CD8-positive, alpha-beta memory T cell (primary cell): ENCODE data around the gene PNISR. TPM values are rescaled to one million over a fixed set of nuclear protein-coding genes. Genes with fewer than 3 reads are reported as not detected.
A peak's percentile ranks its signal among the peaks of the same experiment; 100 is the strongest.

ENCODE experiments used
- CTCF ChIA-PET: fragments of 350-600 bp; sonication (Branson Sonifier 250); formaldehyde crosslinking; loops from one replicate; lab custom pipeline; 2021; ENCODE audit warnings: antibody characterized with exemption; lab: Charles Lee
- POLR2A ChIA-PET: fragments of 350-600 bp; sonication (Branson Sonifier 250); formaldehyde crosslinking; loops from one replicate; lab custom pipeline; 2021; ENCODE audit warnings: antibody characterized with exemption; lab: Charles Lee
- DNase-seq, 5 donors: peaks; one replicate each; pipeline versions ENCODE4 v3.0.0 to v3.0.0-alpha.2; 2020 to 2022; ENCODE audit warnings: mixed read lengths in 1 of 5
- H3K27ac ChIP-seq: one replicate; pipeline ENCODE4 v1.7.0; 2013; ENCODE audit warnings: low read depth, mild to moderate bottlenecking, low read length, moderate library complexity
- H3K27me3 ChIP-seq: 2 replicates; pipeline ENCODE4 v1.7.0; 2013; ENCODE audit warnings: low read length, mild to moderate bottlenecking; ENCODE audit not compliant: insufficient read depth, poor library complexity, severe bottlenecking
- H3K36me3 ChIP-seq: 2 replicates; pipeline ENCODE4 v1.7.0; 2013; ENCODE audit warnings: mild to moderate bottlenecking, low read length, moderate library complexity; ENCODE audit not compliant: insufficient read depth
- H3K4me1 ChIP-seq: 2 replicates; pipeline ENCODE4 v1.7.0; 2013; ENCODE audit warnings: mild to moderate bottlenecking, low read length, moderate library complexity; ENCODE audit not compliant: insufficient read depth
- H3K4me3 ChIP-seq: 2 replicates; pipeline ENCODE4 v1.7.0; 2013; ENCODE audit warnings: mild to moderate bottlenecking, low read length
- H3K9me3 ChIP-seq: 2 replicates; pipeline ENCODE4 v1.7.0; 2013; ENCODE audit warnings: mild to moderate bottlenecking, low read length
- H3K27ac Mint-ChIP-seq, 8 donors: one replicate each; pipeline ENCODE4 v1.8.0; 2020 to 2021; ENCODE audit warnings: mixed read lengths in 8 of 8, mild to moderate bottlenecking in 6 of 8, inconsistent platforms in 3 of 8, moderate library complexity in 3 of 8
- H3K27me3 Mint-ChIP-seq, 2 donors: one replicate each; pipeline ENCODE4 v1.8.0; 2020 to 2021; ENCODE audit warnings: mixed read lengths in 2 of 2, mild to moderate bottlenecking in 1 of 2, moderate library complexity in 1 of 2
- H3K36me3 Mint-ChIP-seq, 3 donors: one replicate each; pipeline ENCODE4 v1.8.0; 2020 to 2021; ENCODE audit warnings: mixed read lengths in 3 of 3, inconsistent platforms in 1 of 3, mild to moderate bottlenecking in 1 of 3
- H3K4me1 Mint-ChIP-seq, 3 donors: one replicate each; pipeline ENCODE4 v1.8.0; 2020 to 2021; ENCODE audit warnings: mixed read lengths in 3 of 3, inconsistent platforms in 1 of 3, mild to moderate bottlenecking in 1 of 3
- H3K4me3 Mint-ChIP-seq, 7 donors: one replicate each; pipeline ENCODE4 v1.8.0; 2020 to 2021; ENCODE audit warnings: mixed read lengths in 7 of 7, mild to moderate bottlenecking in 6 of 7, moderate library complexity in 4 of 7, inconsistent platforms in 2 of 7
- H3K9me3 Mint-ChIP-seq, 5 donors: one replicate each; pipeline ENCODE4 v1.8.0; 2020 to 2022; ENCODE audit warnings: mixed read lengths in 5 of 5, mild to moderate bottlenecking in 3 of 5, moderate library complexity in 2 of 5, inconsistent platforms in 1 of 5
- polyA plus RNA-seq: library from polyadenylated mRNA; unstranded; fragments of 300-500 nt; fragmentation: Illumina TruSeq; gene quantifications from one replicate; pipeline ENCODE4 v1.2.3, GENCODE V29; 2021
- total RNA-seq, 2 experiments: library from RNA; stranded (reverse); gene quantifications; one replicate each; pipeline ENCODE4 v1.2.3, GENCODE V29; 2021

The PNISR gene
- total and polyA plus RNA-seq, 3 experiments from 2014 or later, result 80.2 to 105 (median 104) TPM

DNA sequence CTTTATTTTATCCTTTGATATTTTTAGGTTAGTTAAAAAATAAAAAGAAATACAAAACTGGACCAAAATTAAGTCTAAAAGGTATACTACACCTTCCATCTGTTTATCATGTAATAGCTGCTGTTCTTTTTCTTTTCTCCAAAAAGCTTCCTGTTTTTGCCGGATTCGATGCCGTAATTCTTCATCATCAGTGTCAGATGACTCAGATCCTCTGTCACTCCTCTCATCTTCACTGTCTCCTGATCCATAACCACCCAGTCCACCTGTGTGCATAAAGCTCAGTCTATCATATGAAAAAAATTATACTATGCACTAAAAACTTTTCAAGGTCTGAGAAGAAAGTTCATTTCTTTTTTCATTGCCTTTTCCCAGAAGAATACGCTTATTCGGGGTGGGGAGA is 22.7 kb downstream of the PNISR start:
- H3K4me3 ChIP-seq, result no peak overlapping the region
- Mint-ChIP-seq H3K4me1 (no peaks in the 10 kb centered on the region), H3K27me3 (no peaks in the 10 kb centered on the region), H3K4me3 (no peak overlapping the region), H3K36me3 (peaks cover 13 to 78% (median 38%) of the 10 kb centered on the region in 3 donors), H3K9me3 (no peaks in the 10 kb centered on the region), H3K27ac (peak overlapping the region in 1 of 8 donors; percentile 37)
- no peak overlapping the region for H3K27ac ChIP-seq
- H3K4me1 ChIP-seq, result no peaks in the 10 kb centered on the region
- no peak for DNase-seq
- H3K9me3 ChIP-seq, result no peaks in the 10 kb centered on the region
- peaks cover 62% of the 10 kb centered on the region for H3K36me3 ChIP-seq
- no peaks in the 10 kb centered on the region for H3K27me3 ChIP-seq
- ChIA-PET POLR2A (no interaction called here), CTCF (interaction anchor here (1.2 kb wide), 1 partner anchor 24 kb away, joined by 3 read pairs; no protein-coding TSS in a partner anchor)

DNA sequence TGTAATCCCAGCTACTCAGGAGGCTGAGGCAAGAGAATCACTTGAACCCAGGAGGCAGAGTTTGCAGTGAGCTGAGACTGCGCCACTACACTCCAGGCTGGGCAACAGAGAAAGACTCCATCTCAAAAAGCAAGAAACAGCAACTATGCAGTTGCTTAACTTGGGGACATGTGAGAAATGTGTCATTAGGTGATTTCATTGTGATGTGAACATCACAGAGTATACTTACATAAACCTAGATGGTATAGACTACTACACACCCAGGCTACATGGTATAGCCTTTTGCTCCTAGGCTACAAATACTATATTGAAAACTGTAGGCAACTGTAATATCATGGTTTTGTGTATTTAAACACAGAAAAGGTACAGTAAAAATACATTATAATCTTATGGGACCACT is 27.8 kb downstream of the PNISR start:
- no peaks in the 10 kb centered on the region for H3K9me3 Mint-ChIP-seq
- H3K27me3 Mint-ChIP-seq, result no peaks in the 10 kb centered on the region
- H3K9me3 ChIP-seq, result no peaks in the 10 kb centered on the region
- H3K4me1 Mint-ChIP-seq, result peaks cover 14 to 25% (median 25%) of the 10 kb centered on the region in 3 donors
- DNase-seq, result no peak
- no peak overlapping the region for H3K27ac Mint-ChIP-seq
- peak overlapping the region in 1 of 7 donors; percentile 46 for H3K4me3 Mint-ChIP-seq
- H3K27me3 ChIP-seq, result no peaks in the 10 kb centered on the region
- ChIA-PET CTCF (no interaction called here), POLR2A (interaction anchor here (0.6 to 0.7 kb wide), 2 partner anchors 23 to 117 kb away, joined by 3 to 9 read pairs; no protein-coding TSS in a partner anchor)
- H3K36me3 ChIP-seq, result peaks cover 22% of the 10 kb centered on the region
- H3K27ac ChIP-seq, result no peak overlapping the region
- H3K36me3 Mint-ChIP-seq, result peaks cover 0 to 46% (median 15%) of the 10 kb centered on the region in 3 donors
- H3K4me1 ChIP-seq, result peaks cover 7% of the 10 kb centered on the region
- H3K4me3 ChIP-seq, result no peak overlapping the region

DNA sequence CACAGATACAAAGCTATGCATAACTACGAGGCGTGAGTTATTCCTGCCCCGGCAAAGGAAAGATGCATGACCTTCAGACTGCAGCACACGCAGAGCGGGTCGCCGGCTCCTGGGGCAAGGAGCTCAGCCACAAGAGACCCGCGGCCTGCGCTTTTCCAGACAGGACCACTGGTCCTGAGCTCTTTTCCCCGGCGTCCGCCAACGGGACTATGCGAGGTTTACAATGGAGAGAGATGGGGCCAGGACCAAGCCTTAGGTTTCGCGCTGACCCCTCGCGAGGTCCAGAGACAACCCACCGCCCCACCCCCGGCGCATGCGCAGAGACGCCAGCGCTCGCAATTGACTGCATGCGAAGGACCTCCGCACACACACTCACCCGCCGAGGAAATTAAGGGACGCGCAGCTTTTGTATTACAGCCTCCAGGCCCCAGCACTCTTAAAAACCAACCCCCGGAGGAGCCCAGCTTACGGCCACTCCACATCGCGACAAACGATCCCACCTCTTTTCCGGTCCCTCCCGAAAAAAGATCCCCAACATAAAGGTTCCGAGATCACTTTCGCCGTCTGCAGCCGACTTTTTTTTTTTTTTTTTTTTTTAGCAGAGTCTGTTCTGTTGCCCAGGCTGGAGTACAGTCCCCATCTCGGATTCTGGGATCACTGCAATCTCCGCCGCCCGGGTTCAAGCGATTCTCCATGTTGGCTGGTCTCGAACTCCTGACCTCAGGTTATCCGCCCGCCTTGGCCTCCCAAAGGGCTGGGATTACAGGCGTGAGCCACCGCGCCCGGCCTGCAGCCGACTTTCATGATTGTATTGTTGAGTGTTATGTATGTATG is 31.2 kb downstream of the PNISR start, which contains the start of gene COQ3:
TSS of gene COQ3 (minus strand) at position 498 of the 834 bp plus-strand sequence. CDS start at position 482, 16 bp downstream.
- Histone ChIP-seq H3K9me3 (no peaks in the 10 kb centered on the region), H3K27ac (peak within 1 kb of the TSS; percentile 82), H3K36me3 (no peaks in the 10 kb centered on the region), H3K4me1 (peaks cover 7% of the 10 kb centered on the region), H3K4me3 (peak within 1 kb of the TSS; percentile 77), H3K27me3 (no peaks in the 10 kb centered on the region)
- DNase-seq, result peak; percentile 52 to 75 (median 58)
- H3K4me3 Mint-ChIP-seq, result peak within 1 kb of the TSS; percentile 94 to 98 (median 96)
- H3K9me3 Mint-ChIP-seq, result no peaks in the 10 kb centered on the region
- H3K36me3 Mint-ChIP-seq, result peaks cover 0 to 19% (median 0%) of the 10 kb centered on the region in 3 donors
- peak within 1 kb of the TSS; percentile 69 to 97 (median 92) for H3K27ac Mint-ChIP-seq
- ChIA-PET CTCF (interaction anchor here (0.9 to 1.1 kb wide), 4 partner anchors 12 to 74 kb away, joined by 3 read pairs; no protein-coding TSS in a partner anchor), POLR2A (interaction anchor here (0.7 to 0.9 kb wide), 3 partner anchors 24 to 1303 kb away, joined by 3 to 8 read pairs (median 7); no protein-coding TSS in a partner anchor)
- peaks cover 17 to 30% (median 28%) of the 10 kb centered on the region in 3 donors for H3K4me1 Mint-ChIP-seq
- no peaks in the 10 kb centered on the region for H3K27me3 Mint-ChIP-seq

DNA sequence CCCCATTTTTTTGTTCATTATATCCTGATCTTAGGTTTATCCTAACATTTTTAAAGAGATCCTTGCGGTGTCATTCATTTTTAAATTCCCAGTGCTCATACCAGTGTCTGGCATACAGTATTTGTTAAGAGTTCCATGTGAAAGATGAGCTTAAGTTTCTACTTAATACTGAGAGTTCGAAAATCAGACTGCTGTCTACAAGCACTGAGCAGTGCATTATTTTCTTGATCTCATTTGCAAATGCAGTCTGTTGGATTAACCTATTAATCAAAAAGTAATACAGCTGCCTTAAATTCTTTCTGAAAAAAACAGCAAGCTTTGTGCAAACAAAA is 31.8 kb downstream of the PNISR start:
- POLR2A ChIA-PET, result interaction anchor here (0.7 to 0.9 kb wide), 2 partner anchors 25 to 35 kb away, joined by 7 to 8 read pairs; no protein-coding TSS in a partner anchor
- DNase-seq, result no peak
- peak overlapping the region; percentile 94 to 98 (median 96) for H3K4me3 Mint-ChIP-seq
- peak overlapping the region; percentile 82 for H3K27ac ChIP-seq
- H3K4me3 ChIP-seq, result peak overlapping the region; percentile 77
- H3K4me1 Mint-ChIP-seq, result peaks cover 18 to 30% (median 28%) of the 10 kb centered on the region in 3 donors
- no peaks in the 10 kb centered on the region for H3K9me3 ChIP-seq
- CTCF ChIA-PET, result interaction anchor here (0.9 to 1.1 kb wide), 3 partner anchors 13 to 74 kb away, joined by 3 read pairs; no protein-coding TSS in a partner anchor
- H3K27me3 ChIP-seq, result no peaks in the 10 kb centered on the region
- H3K27ac Mint-ChIP-seq, result peak overlapping the region; percentile 69 to 97 (median 92)
- peaks cover 0 to 17% (median 0%) of the 10 kb centered on the region in 3 donors for H3K36me3 Mint-ChIP-seq
- no peaks in the 10 kb centered on the region for H3K36me3 ChIP-seq
- no peaks in the 10 kb centered on the region for H3K9me3 Mint-ChIP-seq
- H3K27me3 Mint-ChIP-seq, result no peaks in the 10 kb centered on the region
- H3K4me1 ChIP-seq, result peaks cover 7% of the 10 kb centered on the region

DNA sequence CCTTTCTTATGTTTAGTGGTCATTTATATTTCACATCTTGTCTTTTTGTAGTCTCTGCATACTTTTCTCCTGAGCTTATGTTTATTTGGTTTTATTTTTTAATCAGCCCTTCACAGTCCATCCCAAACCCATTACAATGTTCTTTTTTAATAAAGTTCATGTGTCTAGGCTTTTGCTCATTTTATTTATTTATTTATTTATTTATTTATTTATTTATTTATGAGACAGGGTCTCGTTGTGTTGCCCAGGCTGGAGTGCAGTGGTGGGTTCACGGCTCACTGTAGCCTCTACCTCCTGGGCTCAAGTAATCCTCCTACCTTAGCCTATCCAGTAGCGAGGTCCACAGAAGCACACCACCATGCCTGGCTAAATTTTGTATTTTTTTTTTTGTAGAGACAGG is 34.2 kb downstream of the PNISR start:
- H3K4me1 Mint-ChIP-seq, result peaks cover 18 to 35% (median 34%) of the 10 kb centered on the region in 3 donors
- no peaks in the 10 kb centered on the region for H3K9me3 Mint-ChIP-seq
- DNase-seq, result no peak
- H3K4me3 ChIP-seq, result no peak overlapping the region
- H3K27ac Mint-ChIP-seq, result peak overlapping the region in 1 of 8 donors; percentile 35
- no peaks in the 10 kb centered on the region for H3K36me3 ChIP-seq
- ChIA-PET POLR2A (no interaction called here), CTCF (no interaction called here)
- H3K27me3 ChIP-seq, result no peaks in the 10 kb centered on the region
- peak overlapping the region in 1 of 7 donors; percentile 42 for H3K4me3 Mint-ChIP-seq
- no peak overlapping the region for H3K27ac ChIP-seq
- H3K36me3 Mint-ChIP-seq, result peaks cover 0 to 8% (median 0%) of the 10 kb centered on the region in 3 donors
- H3K9me3 ChIP-seq, result no peaks in the 10 kb centered on the region
- no peaks in the 10 kb centered on the region for H3K27me3 Mint-ChIP-seq
- H3K4me1 ChIP-seq, result peaks cover 7% of the 10 kb centered on the region

- H3K4me3 Mint-ChIP-seq, result no peak overlapping the region
- H3K27ac ChIP-seq, result no peak overlapping the region
- H3K4me3 ChIP-seq, result no peak overlapping the region
- no peaks in the 10 kb centered on the region for H3K4me1 ChIP-seq
- H3K36me3 Mint-ChIP-seq, result peaks cover 5 to 8% (median 7%) of the 10 kb centered on the region in 3 donors
- DNase-seq, result no peak
- ChIA-PET POLR2A (no interaction called here), CTCF (no interaction called here)
- H3K4me1 Mint-ChIP-seq, result peaks cover 2 to 11% (median 5%) of the 10 kb centered on the region in 3 donors
- no peaks in the 10 kb centered on the region for H3K36me3 ChIP-seq
- no peaks in the 10 kb centered on the region for H3K27me3 Mint-ChIP-seq
- no peaks in the 10 kb centered on the region for H3K9me3 Mint-ChIP-seq
- peak overlapping the region in 1 of 8 donors; percentile 43 for H3K27ac Mint-ChIP-seq
- no peaks in the 10 kb centered on the region for H3K9me3 ChIP-seq
- no peaks in the 10 kb centered on the region for H3K27me3 ChIP-seq
Measured at GRCh38 chr6:99384507-99384906, 40.6 kb downstream of the PNISR start.

- Mint-ChIP-seq H3K9me3 (no peaks in the 10 kb centered on the region), H3K27me3 (no peaks in the 10 kb centered on the region), H3K4me3 (no peak overlapping the region), H3K36me3 (peaks cover 7 to 23% (median 11%) of the 10 kb centered on the region in 3 donors), H3K4me1 (no peaks in the 10 kb centered on the region), H3K27ac (no peak overlapping the region)
- no peaks in the 10 kb centered on the region for H3K27me3 ChIP-seq
- no peaks in the 10 kb centered on the region for H3K9me3 ChIP-seq
- ChIA-PET POLR2A (no interaction called here), CTCF (no interaction called here)
- no peak for DNase-seq
- H3K36me3 ChIP-seq, result no peaks in the 10 kb centered on the region
- H3K4me1 ChIP-seq, result no peaks in the 10 kb centered on the region
- H3K4me3 ChIP-seq, result no peak overlapping the region
- H3K27ac ChIP-seq, result no peak overlapping the region
Measured at GRCh38 chr6:99378636-99379035, 46.5 kb downstream of the PNISR start.

DNA sequence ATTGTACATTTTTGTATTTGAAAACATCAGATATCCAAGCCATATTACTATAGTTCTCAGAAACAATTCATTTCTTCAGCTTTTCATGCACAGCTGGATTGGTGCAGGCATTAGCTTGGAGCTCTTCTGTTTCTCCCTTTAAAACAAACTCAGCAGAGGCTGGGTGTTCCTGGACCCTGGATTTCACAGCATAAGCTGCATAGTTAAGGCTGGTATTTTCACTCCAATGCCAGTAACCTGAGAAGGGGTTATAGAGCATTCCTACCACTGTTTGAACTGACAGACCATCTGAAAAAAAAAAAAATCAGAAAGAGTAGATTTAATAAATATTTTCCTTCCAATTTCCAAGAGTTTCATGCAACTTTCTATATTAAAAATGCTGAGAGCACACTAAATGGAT is 55.6 kb downstream of the PNISR start:
- Mint-ChIP-seq H3K27ac (no peak overlapping the region), H3K27me3 (no peaks in the 10 kb centered on the region), H3K4me1 (no peaks in the 10 kb centered on the region), H3K9me3 (no peaks in the 10 kb centered on the region), H3K4me3 (no peak overlapping the region), H3K36me3 (peaks cover 0 to 15% (median 0%) of the 10 kb centered on the region in 3 donors)
- no peak overlapping the region for H3K27ac ChIP-seq
- ChIA-PET CTCF (no interaction called here), POLR2A (no interaction called here)
- H3K4me1 ChIP-seq, result no peaks in the 10 kb centered on the region
- no peaks in the 10 kb centered on the region for H3K27me3 ChIP-seq
- H3K36me3 ChIP-seq, result no peaks in the 10 kb centered on the region
- no peak for DNase-seq
- H3K9me3 ChIP-seq, result no peaks in the 10 kb centered on the region
- no peak overlapping the region for H3K4me3 ChIP-seq
